Activated gamma-delta T cell treated with Interleukin-2 at 50 U/mL for 16 hours (primary cell): ENCODE results near the gene UBB.
A peak's percentile ranks its signal among the peaks of the same experiment; 100 is the strongest.

Experiments used
- DNase-seq: peaks from one replicate; pipeline ENCODE4 v3.0.0-alpha.2; 2020

The UBB gene

GRCh38 chr17:16380640-16381495 lies at the start of gene UBB:
Gene UBB, plus strand, starts transcription at chr17:16381091. Its CDS starts 817 bp downstream, at chr17:16381908.
- peak; percentile 94 for DNase-seq

DNA sequence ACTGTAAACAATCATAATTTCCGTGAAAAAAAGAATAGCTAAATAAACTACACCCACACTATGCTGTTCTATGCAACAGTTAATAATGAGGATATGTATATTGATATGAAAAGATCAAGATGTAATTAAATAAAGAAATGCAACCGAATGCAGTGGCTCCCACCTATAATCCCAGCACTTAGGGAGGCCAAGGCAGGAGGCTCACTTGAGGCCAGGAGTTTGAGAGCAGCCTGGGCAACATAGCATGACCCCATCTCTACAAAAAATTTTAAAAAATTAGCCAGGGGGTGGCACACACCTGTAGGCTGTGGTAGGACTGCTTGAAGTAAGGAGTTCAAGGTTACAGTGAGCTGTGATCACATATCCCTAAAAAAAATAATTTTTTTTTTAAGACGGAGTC lies 42.5 kb upstream of the UBB start:
- DNase-seq: no peak

GRCh38 chr17:16339402-16339801 lies 41.5 kb upstream of the UBB start:
- no peak for DNase-seq

DNA sequence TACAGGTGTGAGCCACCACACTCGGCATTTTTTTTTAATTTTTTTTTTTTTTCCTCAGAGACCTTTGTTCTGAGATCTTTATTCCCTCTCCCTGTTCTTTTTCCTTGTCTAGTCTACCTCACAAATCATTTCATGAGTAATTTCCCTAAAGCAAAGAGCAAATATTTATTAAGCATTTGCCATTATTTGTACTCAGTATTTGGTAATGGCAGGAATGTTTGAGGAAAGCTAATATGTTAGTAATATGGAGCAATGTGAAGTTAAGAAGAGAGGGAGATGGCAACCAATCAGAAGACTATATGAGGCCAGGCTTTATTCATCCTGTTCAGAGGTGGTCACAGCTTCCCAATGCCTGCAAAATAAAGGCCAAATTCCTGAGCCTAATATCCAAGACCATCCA lies 40.9 kb upstream of the UBB start:
- no peak for DNase-seq

- no peak for DNase-seq
Measured at GRCh38 chr17:16342979-16343378, 37.9 kb upstream of the UBB start.

DNA sequence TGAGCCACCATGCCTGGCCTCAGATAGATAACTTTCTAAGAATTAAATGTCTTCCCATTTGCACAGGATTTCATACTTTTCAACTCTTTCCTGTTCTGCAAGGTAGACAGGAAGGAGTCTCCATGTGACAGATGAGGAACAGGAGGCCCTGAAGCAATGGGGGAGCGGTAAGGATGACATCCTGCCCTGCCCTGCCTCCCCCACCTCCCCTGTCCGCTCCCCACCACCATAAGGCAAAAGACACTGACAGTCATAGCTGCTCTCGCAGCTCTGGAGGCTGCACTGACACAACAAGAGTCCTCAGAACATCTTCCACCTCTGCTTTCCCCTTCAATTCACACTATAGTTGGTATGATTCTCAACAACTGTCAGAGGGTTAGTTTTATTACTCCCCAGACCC lies 37.3 kb upstream of the UBB start:
- no peak for DNase-seq

DNA sequence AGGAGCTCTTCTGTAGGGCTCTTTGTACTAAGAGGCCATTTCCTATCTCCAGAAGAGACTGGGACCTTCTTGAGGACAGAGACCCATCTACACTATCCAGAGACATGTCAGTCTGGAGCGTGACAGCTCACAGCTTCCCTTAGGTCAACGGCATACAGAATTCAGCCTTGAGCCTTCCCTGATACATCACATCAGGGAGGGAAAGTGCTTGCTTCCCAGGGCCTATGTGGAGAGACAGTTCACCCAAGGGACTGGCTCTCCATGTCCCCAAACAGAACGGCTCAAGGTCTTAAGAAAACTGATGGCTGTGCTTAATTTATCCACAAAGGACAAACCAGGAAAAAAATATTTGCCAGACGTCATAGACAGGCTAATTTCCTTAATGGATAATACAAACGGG lies 35.3 kb upstream of the UBB start:
- DNase-seq: no peak

DNA sequence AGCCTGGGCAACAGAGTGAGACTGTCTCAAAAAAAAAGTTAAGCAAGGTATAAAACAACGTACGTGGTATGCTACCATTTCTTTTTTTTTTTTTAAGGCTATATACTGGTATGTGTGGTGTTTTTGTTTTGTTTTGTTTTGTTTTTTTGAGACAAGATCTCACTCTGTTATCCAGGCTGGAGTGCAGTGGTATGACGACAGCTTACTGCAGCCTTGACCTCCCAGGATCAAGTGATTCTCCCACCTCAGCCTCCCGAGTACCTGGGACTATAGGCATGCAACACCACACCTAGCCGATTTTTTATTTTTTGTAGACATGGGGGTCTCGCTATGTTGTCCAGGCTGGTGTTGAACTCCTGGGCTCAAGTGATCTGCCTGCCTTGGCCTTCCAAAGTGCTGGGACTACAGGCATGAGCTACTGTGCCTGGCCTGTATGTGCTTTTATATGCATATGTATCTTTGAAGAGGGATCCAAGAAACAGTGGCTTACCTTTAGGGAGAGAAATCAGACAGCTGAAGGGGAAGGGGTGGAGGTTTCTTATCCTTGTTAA lies 34.1 kb upstream of the UBB start:
- DNase-seq: no peak

DNA sequence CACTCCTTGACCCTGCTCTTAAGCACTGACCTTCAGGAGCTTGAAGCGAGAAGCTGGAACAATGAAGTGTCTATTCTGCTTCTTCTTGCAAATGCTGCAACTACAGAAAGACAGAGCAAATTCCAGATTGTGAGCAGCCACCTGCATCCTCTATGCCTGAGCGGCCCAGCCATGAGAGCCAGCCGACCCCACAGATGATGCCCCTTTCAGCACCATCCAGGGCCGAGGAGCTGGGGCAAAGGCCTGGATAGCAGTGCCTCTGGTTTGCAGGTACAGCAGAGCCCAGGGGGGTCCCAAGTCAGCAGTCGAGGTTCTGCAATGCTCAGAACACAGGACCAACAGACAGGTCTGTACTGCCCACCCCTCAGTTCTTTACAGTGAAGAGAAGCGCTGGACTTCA lies 32.3 kb upstream of the UBB start:
- DNase-seq: no peak

GRCh38 chr17:16349431-16349830 lies 31.5 kb upstream of the UBB start:
- no peak for DNase-seq

GRCh38 chr17:16351831-16352230 lies 29.1 kb upstream of the UBB start:
- DNase-seq: no peak

DNA sequence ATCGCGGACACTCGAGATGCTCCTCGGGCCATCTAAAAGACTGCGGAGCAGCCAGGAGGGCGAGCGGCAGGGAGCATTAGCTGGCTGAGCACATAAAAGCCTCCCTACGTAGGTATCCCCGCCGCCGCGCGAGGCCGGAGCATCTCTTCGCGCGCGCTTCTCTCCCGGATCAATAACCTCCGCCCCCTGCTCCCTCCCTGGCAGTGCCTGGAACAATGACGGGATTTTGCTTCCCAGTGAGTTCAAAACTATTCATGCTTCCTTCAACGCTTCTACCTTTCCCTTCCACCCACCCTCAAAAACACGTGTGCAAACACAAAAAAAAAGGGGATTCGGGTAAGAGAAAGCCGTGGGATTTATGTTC lies 28.6 kb upstream of the UBB start:
- DNase-seq: peak; percentile 8

DNA sequence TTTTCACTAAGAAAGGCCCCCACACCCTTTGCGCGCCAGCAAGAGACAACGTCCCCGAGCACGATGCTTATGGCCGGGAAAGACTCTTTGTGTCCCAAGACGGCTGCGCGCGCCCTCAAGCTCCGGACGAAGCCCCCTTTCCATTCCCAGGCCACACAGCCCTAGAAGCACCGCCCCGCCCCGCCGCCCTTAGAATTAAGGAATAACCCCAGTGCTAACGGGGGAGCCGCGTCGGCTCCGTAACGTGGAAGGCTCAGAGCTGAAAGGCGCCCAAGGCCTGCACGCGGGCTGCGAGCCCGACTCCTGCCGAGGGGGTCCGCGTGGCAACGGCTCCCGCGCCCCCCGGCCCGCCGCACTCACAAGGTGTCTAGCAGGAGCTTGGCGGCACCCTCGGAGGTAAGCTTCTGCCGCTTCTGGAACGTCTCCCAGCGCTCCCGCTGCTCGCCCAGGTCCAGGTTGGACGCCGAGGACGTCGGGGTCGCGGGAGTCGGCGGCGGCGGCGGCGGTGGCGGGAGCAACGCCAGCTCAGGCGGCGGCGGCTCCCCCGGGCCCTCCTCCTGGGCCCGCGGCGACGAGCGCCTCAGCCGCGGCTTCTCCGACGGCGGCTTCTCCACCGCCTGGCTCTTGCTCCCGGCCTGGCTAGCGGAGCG lies 28.1 kb upstream of the UBB start:
- peak; percentile 21 for DNase-seq

- peak; percentile 56 for DNase-seq
Measured at GRCh38 chr17:16353317-16354174, 27.3 kb upstream of the UBB start, which contains the start of gene CENPV. Gene CENPV, minus strand, starts transcription at chr17:16353469. Its CDS starts 33 bp downstream, at chr17:16353436.

DNA sequence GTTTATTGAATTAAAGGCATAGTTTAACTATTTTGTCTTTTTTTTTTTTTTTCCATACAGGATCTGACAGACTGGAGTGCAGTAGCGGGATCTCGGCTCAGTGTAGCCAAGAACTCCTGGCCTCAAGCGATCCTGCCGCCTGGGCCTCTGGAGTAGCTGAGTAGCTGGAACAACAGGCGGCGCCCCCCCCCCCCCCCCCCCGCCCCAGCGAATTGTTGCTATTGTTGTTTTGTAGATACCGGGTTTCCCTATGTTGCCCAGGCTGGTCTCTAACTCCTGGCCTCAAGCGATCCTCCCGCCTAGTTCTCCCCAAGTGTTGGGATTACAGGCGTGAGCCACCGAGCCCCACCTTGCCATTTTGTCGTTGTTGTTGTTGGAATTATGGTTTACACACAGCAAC lies 26.3 kb upstream of the UBB start:
- no peak for DNase-seq

GRCh38 chr17:16358394-16358793 lies 22.5 kb upstream of the UBB start:
- DNase-seq: no peak

DNA sequence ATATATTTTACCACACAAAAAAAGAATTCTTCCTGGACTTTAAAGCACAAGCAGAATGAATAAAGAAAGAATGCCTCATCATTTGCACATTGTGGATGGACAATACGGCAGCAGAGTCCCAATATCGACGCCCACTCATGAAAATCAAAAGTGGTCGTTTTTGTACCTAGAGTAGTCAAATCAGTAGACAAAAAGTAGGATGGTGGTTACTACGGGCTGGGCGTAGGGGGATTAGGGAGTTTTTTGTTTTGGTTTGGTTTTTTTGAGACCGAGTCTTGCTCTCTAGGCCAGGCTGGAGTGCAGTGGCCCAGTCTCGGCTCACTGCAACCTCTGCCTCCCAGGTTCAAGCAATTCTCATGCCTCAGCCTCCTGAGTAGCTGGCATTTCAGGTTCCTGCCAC lies 19.0 kb upstream of the UBB start:
- DNase-seq: no peak

GRCh38 chr17:16363749-16364536 lies 16.9 kb upstream of the UBB start:
- DNase-seq: peak; percentile 77

- DNase-seq: no peak
Measured at GRCh38 chr17:16364625-16365024, 16.3 kb upstream of the UBB start.

DNA sequence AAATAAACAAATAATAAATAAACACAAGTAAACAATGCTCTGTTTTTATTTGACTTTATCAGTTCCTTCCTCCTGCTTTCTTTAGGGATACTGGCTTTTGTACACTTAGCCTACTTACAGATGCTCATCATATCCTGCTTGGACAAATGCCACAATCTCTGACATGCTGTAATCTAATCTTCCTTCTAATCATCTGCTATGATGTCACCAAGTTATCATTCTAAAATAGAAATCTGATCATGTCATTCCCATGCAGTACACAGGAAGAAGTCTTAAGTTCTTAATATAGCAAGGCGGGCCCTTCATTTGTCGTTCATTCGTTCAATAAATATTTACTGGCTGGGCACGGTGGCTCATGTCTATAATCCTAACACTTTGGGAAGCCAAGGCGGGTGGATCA lies 9.1 kb upstream of the UBB start:
- DNase-seq: no peak

GRCh38 chr17:16374146-16374938 lies 6.5 kb upstream of the UBB start:
- DNase-seq: no peak

- DNase-seq: no peak
Measured at GRCh38 chr17:16377941-16378341, 3.0 kb upstream of the UBB start.
